Esophagus muscularis mucosa (tissue), 4 donors: ENCODE measurements around the gene RCE1. TPM values are rescaled to one million over a fixed set of nuclear protein-coding genes. Genes with fewer than 3 reads are reported as not detected.

Source experiments
- DNase-seq: peaks from one replicate; pipeline ENCODE4 v3.0.0-alpha.2; 2017; ENCODE audit errors: extremely low spot score
- H3K27ac ChIP-seq, 4 donors: fragments of 200-600 bp; sonication (generic); replicated peaks in 1 of 4; 1 replicate in 3 of 4; 2 replicates in 1 of 4; pipeline ENCODE4 v1.5.1; 2016 to 2019; ENCODE audit warnings: mild to moderate bottlenecking in 1 of 4
- H3K27me3 ChIP-seq, 4 donors: fragments of 200-600 bp; sonication (generic); one replicate each; pipeline versions ENCODE4 v1.5.1 to v1.6.0; 2016 to 2019
- H3K36me3 ChIP-seq, 4 donors: fragments of 200-600 bp; sonication (generic); one replicate each; pipeline ENCODE4 v1.5.1; 2016 to 2019
- H3K4me1 ChIP-seq, 4 donors: fragments of 200-600 bp; sonication (generic); one replicate each; pipeline ENCODE4 v1.5.1; 2016 to 2019
- H3K4me3 ChIP-seq, 4 donors: fragments of 200-600 bp; sonication (generic); 1 replicate in 2 of 4; 2 replicates in 2 of 4; pipeline ENCODE4 v1.5.1; 2016 to 2019; ENCODE audit warnings: mild to moderate bottlenecking in 4 of 4, moderate library complexity in 1 of 4
- H3K9me3 ChIP-seq, 4 donors: fragments of 200-600 bp; sonication (generic); 1 replicate in 3 of 4; 2 replicates in 1 of 4; pipeline ENCODE4 v1.5.1; 2016 to 2019
- EP300 ChIP-seq: sonication (generic); formaldehyde crosslinking; IDR thresholded peaks from one replicate; pipeline ENCODE4 v1.6.1; 2017; ENCODE audit warnings: antibody characterized with exemption
- POLR2A ChIP-seq: fragments of 450-650 bp; IDR thresholded peaks from one replicate; pipeline ENCODE4 v1.6.1; 2017; ENCODE audit warnings: antibody characterized with exemption, moderate library complexity, mild to moderate bottlenecking, low read depth
- POLR2AphosphoS5 ChIP-seq, 2 donors: sonication (generic); formaldehyde crosslinking; IDR thresholded peaks; one replicate each; pipeline ENCODE4 v1.6.1; 2017; ENCODE audit warnings: antibody characterized with exemption in 2 of 2
- WGBS: methylation state at CpG from one replicate; pipeline ENCODE4 v1.1.5; 2018; 5-methylcytosine and 5-hydroxymethylcytosine counted together
- intact Hi-C: fragments of 100-400 bp; cut with DNase I; formaldehyde crosslinking; loops from one replicate; pipeline ENCODE4 v1.15.1; 2023
- total RNA-seq, 4 donors: library from RNA; depleted of rRNA; stranded (reverse); fragments of >200 nt; gene quantifications; one replicate each; pipeline versions ENCODE4 v1.1.0 to v1.2.1, GENCODE V29; 2016
- TF ChIP-seq, protein P1 (sequence below), 3 experiments: fragments of 200-600 bp in 2 of 3; fragments of 450-650 bp in 1 of 3; sonication (generic) in 2 of 3; IDR thresholded peaks; one replicate each; pipeline ENCODE4 v1.5.1; 2017 to 2019; ENCODE audit warnings: antibody characterized with exemption in 3 of 3, mild to moderate bottlenecking in 2 of 3, moderate library complexity in 1 of 3

RCE1 gene
- total RNA-seq, 4 donors from 2014 or later, result 8.7 to 18.2 (median 13.0) TPM

DNA sequence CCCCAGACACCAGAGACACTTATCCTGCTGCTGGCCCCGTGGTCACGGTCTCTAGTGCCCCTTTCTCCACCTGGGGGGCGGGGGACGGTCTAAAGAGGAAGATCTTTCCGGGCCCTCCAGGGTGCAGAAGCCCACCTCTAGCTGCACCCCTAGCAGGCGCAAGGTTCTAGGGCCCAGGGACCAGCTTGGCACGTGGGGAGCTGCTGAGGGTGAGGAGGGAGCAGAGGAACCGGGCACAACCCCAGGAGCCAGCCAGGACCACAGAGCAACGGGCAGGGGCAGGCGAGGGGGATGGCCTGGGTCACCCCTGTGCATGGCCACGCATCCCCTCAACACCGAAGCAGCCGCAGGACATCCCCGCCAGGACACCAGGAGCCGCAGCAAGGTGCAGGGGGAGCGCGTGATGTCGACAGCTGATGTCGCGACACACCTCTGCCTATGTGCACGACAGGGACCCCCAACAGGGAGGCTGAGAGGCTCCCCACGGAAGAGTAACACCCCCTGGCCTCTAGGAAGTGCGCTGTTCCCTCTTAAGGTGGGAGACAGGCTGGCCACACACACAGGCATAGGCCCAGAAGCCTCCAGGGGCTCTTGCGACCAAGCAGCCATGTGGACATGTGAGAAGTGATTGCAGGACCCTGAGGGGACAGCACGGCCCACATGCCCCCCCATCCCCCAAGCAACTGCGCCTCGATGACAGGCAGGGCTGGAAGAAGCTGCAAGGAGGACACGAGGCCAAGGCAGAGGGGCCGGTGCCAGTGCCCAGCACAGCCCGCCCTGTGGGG is 18.7 kb downstream of the RCE1 start:
- Histone ChIP-seq H3K9me3 (no peaks in the 10 kb centered on the region), H3K4me3 (no peak overlapping the region), H3K4me1 (peaks cover 0 to 21% (median 8%) of the 10 kb centered on the region in 4 donors), H3K27me3 (no peaks in the 10 kb centered on the region), H3K27ac (no peak overlapping the region), H3K36me3 (peaks cover 0 to 27% (median 20%) of the 10 kb centered on the region in 4 donors)
- TF ChIP-seq POLR2A, result no peak
- no peak for TF ChIP-seq EP300
- no peak for TF ChIP-seq POLR2AphosphoS5 (IDR thresholded peaks at IDR 0.05)
- TF ChIP-seq, protein P1, sequence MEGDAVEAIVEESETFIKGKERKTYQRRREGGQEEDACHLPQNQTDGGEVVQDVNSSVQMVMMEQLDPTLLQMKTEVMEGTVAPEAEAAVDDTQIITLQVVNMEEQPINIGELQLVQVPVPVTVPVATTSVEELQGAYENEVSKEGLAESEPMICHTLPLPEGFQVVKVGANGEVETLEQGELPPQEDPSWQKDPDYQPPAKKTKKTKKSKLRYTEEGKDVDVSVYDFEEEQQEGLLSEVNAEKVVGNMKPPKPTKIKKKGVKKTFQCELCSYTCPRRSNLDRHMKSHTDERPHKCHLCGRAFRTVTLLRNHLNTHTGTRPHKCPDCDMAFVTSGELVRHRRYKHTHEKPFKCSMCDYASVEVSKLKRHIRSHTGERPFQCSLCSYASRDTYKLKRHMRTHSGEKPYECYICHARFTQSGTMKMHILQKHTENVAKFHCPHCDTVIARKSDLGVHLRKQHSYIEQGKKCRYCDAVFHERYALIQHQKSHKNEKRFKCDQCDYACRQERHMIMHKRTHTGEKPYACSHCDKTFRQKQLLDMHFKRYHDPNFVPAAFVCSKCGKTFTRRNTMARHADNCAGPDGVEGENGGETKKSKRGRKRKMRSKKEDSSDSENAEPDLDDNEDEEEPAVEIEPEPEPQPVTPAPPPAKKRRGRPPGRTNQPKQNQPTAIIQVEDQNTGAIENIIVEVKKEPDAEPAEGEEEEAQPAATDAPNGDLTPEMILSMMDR (IDR thresholded peaks at IDR 0.05), result no peak
- no peak for DNase-seq
- 92% methylated on average over 24 of the region's 30 CpGs for WGBS
- intact Hi-C loops, result no loop called here

DNA sequence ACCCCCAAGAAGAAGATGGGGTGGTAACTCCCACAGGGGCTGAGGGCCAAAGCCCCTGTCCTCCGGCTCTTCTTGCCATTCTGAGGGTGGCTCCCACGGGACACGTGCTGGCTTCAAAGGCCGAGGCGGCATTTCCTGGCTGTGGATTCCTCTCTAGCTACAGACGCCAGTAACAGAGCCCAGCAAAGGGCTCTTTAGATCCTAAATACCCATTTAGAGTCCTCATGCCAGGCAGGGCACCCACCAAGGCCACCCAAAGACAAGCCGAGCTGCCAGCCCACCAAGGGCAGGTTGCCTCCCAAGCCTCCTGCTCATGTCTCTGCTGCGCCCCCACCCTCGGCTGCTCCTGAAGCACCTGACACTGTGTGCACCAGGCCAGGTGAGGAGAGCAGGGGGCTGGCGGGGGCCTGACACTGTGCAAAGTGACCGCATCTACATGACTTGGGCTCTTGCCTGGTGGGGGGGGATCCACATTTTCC is 19.4 kb downstream of the RCE1 start:
- WGBS, result 93% methylated on average over 3 of the region's 11 CpGs
- Histone ChIP-seq H3K9me3 (no peaks in the 10 kb centered on the region), H3K4me1 (peaks cover 0 to 14% (median 3%) of the 10 kb centered on the region in 4 donors), H3K27ac (no peak overlapping the region), H3K36me3 (peaks cover 0 to 27% (median 20%) of the 10 kb centered on the region in 4 donors), H3K4me3 (no peak overlapping the region), H3K27me3 (no peaks in the 10 kb centered on the region)
- TF ChIP-seq, protein P1 (IDR thresholded peaks at IDR 0.05), result no peak
- no peak for TF ChIP-seq EP300
- no peak for TF ChIP-seq POLR2AphosphoS5 (IDR thresholded peaks at IDR 0.05)
- no peak for TF ChIP-seq POLR2A
- intact Hi-C loops, result no loop called here
- no peak for DNase-seq

DNA sequence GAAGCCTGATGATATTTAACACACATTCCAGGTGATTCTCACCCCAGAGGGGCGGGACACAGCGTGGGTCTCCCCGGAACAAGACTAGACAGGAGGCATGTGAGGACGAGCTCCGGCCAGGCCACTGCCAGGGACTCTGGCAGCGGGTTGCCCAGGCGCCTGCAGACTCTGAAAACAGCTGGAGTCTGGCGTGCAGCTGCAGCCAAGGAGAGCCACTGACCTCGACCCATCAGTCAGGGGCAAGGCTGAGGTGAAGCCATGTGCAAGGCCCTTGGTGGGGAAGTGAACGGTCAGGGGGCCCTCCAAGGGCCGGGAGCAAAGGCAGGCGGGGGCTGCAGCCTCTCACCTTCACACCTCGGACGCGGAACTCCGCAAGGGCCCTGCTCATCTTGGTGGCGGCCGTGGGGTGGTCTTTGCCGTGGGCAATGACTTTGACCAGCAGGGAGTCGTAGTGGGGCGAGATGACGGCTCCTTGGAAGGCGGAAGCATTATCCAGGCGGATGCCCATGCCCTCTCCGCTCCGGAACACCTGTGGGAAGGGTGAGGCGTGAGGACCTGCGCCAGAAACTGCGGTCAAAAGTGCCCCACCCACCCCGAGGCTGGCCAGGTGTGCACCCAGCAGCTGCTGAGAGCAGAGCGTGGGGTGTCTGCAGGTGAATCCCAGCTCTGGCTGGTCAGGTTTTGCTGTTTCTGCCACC is 20.3 kb downstream of the RCE1 start:
- no peaks in the 10 kb centered on the region for H3K27me3 ChIP-seq
- WGBS, result 91% methylated on average over 16 of the region's 31 CpGs
- intact Hi-C loops, result no loop called here

DNA sequence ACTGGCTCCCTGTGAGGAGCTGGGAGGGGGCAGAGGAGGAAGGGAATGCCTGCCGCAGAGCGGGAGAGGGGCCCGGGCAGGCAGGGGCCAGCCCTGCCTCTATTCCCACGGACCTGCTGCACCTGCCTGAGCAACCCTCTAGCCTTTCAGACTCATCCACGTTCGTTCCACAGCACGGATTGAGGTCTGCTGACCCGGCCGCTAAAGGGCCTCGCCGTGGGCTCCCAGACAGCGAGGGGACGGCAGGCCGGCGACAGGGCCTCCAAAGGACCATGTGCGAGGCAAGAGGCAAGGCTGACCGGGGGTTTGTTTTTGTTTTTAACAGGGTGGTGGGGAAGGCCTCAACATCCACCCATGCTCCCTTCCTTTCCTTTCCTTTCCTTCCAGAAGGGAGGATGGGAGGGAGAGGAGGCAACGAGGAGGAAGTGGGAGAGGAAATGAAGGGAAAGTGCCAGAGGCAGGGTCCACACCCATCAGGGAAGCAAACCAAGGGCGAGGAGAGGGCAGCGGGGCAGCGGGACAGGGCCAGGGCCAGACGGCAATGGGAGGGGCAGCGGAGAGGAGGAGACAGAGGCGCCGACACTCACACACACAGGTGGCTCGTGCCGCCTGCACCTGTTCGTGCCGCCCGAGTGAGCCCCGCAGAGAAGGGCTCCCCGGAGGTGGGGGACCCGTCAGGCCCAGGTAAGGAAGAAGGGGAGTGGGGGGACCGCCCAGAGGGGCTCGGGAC is 21.1 kb downstream of the RCE1 start:
- Histone ChIP-seq H3K27me3 (no peaks in the 10 kb centered on the region), H3K36me3 (peaks cover 0 to 29% (median 14%) of the 10 kb centered on the region in 4 donors), H3K27ac (no peak overlapping the region), H3K9me3 (no peaks in the 10 kb centered on the region), H3K4me3 (no peak overlapping the region), H3K4me1 (no peaks in the 10 kb centered on the region)
- DNase-seq, result no peak
- intact Hi-C loops, result no loop called here
- 86% methylated on average over 28 of the region's 35 CpGs for WGBS
- TF ChIP-seq EP300 (no peak), POLR2AphosphoS5 (IDR thresholded peaks at IDR 0.05) (no peak), POLR2A (no peak)

More for the DNA sequence above, 20.3 kb downstream of the RCE1 start:
- no peak for TF ChIP-seq POLR2AphosphoS5 (IDR thresholded peaks at IDR 0.05)
- TF ChIP-seq, protein P1 (IDR thresholded peaks at IDR 0.05), result no peak
- H3K9me3 ChIP-seq, result no peaks in the 10 kb centered on the region
- no peak overlapping the region for H3K4me3 ChIP-seq
- H3K27ac ChIP-seq, result no peak overlapping the region
- DNase-seq, result no peak
- H3K4me1 ChIP-seq, result peaks cover 0 to 6% (median 0%) of the 10 kb centered on the region in 4 donors
- H3K36me3 ChIP-seq, result peaks cover 0 to 24% (median 16%) of the 10 kb centered on the region in 4 donors
